ENCODE measurements around the gene SURF6.
"Not testable (repeated sequence)": the region's sequence is repeated elsewhere in the genome, so short reads cannot be mapped to it uniquely, and the experiment has no call there.

Gene SURF6

GRCh38 chr9:133335924-133336811 is at the start of gene SURF6:
Gene SURF6 (minus strand): TSS chr9:133336188. CDS start chr9:133336132, 56 bp downstream.
- no peak for FAIRE-seq

- no peak for FAIRE-seq
These were observed 49.5 kb upstream of the SURF6 start for GRCh38 chr9:133385452-133385851.

- FAIRE-seq, result no peak
These were observed 48.8 kb upstream of the SURF6 start for GRCh38 chr9:133384736-133385321.

- no peak for FAIRE-seq
These were observed 47.5 kb upstream of the SURF6 start for GRCh38 chr9:133383438-133383837.

- FAIRE-seq, result no peak
These were observed 46.6 kb upstream of the SURF6 start for GRCh38 chr9:133382507-133383141.

- no peak for FAIRE-seq
These were observed 44.7 kb upstream of the SURF6 start for GRCh38 chr9:133380734-133381133.

- FAIRE-seq, result no peak
These were observed 43.4 kb upstream of the SURF6 start for GRCh38 chr9:133379153-133380086.

- no peak for FAIRE-seq
These were observed 42.5 kb upstream of the SURF6 start for GRCh38 chr9:133378408-133378962.

GRCh38 chr9:133377721-133378216 is 41.8 kb upstream of the SURF6 start:
- no peak for FAIRE-seq

GRCh38 chr9:133377280-133377679 is 41.3 kb upstream of the SURF6 start:
- FAIRE-seq, result not testable (repeated sequence)

GRCh38 chr9:133375724-133376654 is 40.0 kb upstream of the SURF6 start, which contains the start of the genes STKLD1 and SURF4:
Gene STKLD1 (plus strand): TSS chr9:133376366. CDS start chr9:133376474, 108 bp downstream.
Gene SURF4 (minus strand): TSS chr9:133376060. CDS start chr9:133375969, 91 bp downstream.
- FAIRE-seq, result no peak

- no peak for FAIRE-seq
These were observed 39.2 kb upstream of the SURF6 start for GRCh38 chr9:133375116-133375723.

GRCh38 chr9:133374612-133375115 is 38.7 kb upstream of the SURF6 start:
- no peak for FAIRE-seq

- FAIRE-seq, result no peak
These were observed 36.2 kb upstream of the SURF6 start for GRCh38 chr9:133372144-133372543.

- no peak for FAIRE-seq
These were observed 35.3 kb upstream of the SURF6 start for GRCh38 chr9:133371261-133371711.

GRCh38 chr9:133370685-133371084 is 34.7 kb upstream of the SURF6 start:
- no peak for FAIRE-seq

- no peak for FAIRE-seq
These were observed 33.9 kb upstream of the SURF6 start for GRCh38 chr9:133369933-133370332.

GRCh38 chr9:133369422-133369821 is 33.4 kb upstream of the SURF6 start:
- FAIRE-seq, result no peak

GRCh38 chr9:133368249-133368881 is 32.4 kb upstream of the SURF6 start:
- FAIRE-seq, result no peak

Data from A204.1 (cell line).